WTC11 (cell line): Measurements from ENCODE around the gene LRP1. TPM values are rescaled to one million over a fixed set of nuclear protein-coding genes. Genes with fewer than 3 reads are reported as not detected.
A peak's percentile ranks its signal among the peaks of the same experiment; 100 is the strongest.

Experiments used
- ATAC-seq: fragments of 200-7000 bp; cut with Tn5 transposase; 2 replicates; pipeline ENCODE4 v1.10.0; 2021; ENCODE audit warnings: mild to moderate bottlenecking, moderate library complexity
- CTCF ChIA-PET: fragments of 300-600 bp; sonication (Branson Sonifier 250); formaldehyde crosslinking; loops from one replicate; lab custom pipeline; 2021; ENCODE audit warnings: antibody characterized with exemption; lab: Charles Lee
- POLR2A ChIA-PET: fragments of 350-600 bp; sonication (Branson Sonifier 250); formaldehyde crosslinking; loops from one replicate; lab custom pipeline; 2021; ENCODE audit warnings: antibody characterized with exemption; lab: Charles Lee
- DNase-seq: peaks from one replicate; pipeline ENCODE4 v3.0.0; 2021; ENCODE audit warnings: low spot score
- H3K27ac Mint-ChIP-seq: 2 replicates; pipeline ENCODE4 v1.8.0; 2021; ENCODE audit warnings: mixed read lengths
- H3K27me3 Mint-ChIP-seq: 2 replicates; pipeline ENCODE4 v1.8.0; 2021; ENCODE audit warnings: low read depth, mild to moderate bottlenecking, moderate library complexity, mixed read lengths
- H3K36me3 Mint-ChIP-seq: 2 replicates; pipeline ENCODE4 v1.8.0; 2021; ENCODE audit warnings: mixed read lengths
- H3K4me1 Mint-ChIP-seq: 2 replicates; pipeline ENCODE4 v1.8.0; 2022; ENCODE audit warnings: mixed read lengths
- H3K4me3 Mint-ChIP-seq: 2 replicates; pipeline ENCODE4 v1.8.0; 2021; ENCODE audit warnings: mild to moderate bottlenecking, moderate library complexity, mixed read lengths
- H3K9me3 Mint-ChIP-seq: 2 replicates; pipeline ENCODE4 v1.8.0; 2021; ENCODE audit warnings: mixed read lengths
- CBFB ChIP-seq: sonication (generic); formaldehyde crosslinking; IDR thresholded peaks from 2 replicates; pipeline ENCODE4 v1.8.1; 2022; ENCODE audit warnings: mild to moderate bottlenecking, low read depth, missing genetic modification reagents
- CREB1 ChIP-seq: sonication (generic); formaldehyde crosslinking; IDR thresholded peaks from 2 replicates; pipeline ENCODE4 v1.8.0; 2023; ENCODE audit warnings: mild to moderate bottlenecking, missing genetic modification reagents
- FOXJ3 ChIP-seq: sonication (generic); formaldehyde crosslinking; IDR thresholded peaks from 2 replicates; pipeline ENCODE4 v1.9.0; 2021; ENCODE audit warnings: missing genetic modification reagents, mild to moderate bottlenecking, borderline replicate concordance
- FOXP1 ChIP-seq: sonication (generic); formaldehyde crosslinking; IDR thresholded peaks from 2 replicates; pipeline ENCODE4 v1.8.0; 2022; ENCODE audit warnings: missing genetic modification reagents, mild to moderate bottlenecking, moderate library complexity, borderline replicate concordance
- GABPB1 ChIP-seq: sonication (generic); formaldehyde crosslinking; IDR thresholded peaks from 2 replicates; pipeline ENCODE4 v1.8.1; 2023; ENCODE audit warnings: mild to moderate bottlenecking, missing genetic modification reagents
- NFE2L1 ChIP-seq: sonication (generic); formaldehyde crosslinking; IDR thresholded peaks from 2 replicates; pipeline ENCODE4 v1.8.1; 2023; ENCODE audit warnings: missing genetic modification reagents
- NR2C2 ChIP-seq: sonication (generic); formaldehyde crosslinking; IDR thresholded peaks from 2 replicates; pipeline ENCODE4 v1.8.0; 2022; ENCODE audit warnings: mild to moderate bottlenecking, missing genetic modification reagents
- SMAD4 ChIP-seq: sonication (generic); formaldehyde crosslinking; IDR thresholded peaks from 2 replicates; pipeline ENCODE4 v1.8.0; 2022; ENCODE audit warnings: mild to moderate bottlenecking, missing genetic modification reagents
- SOX15 ChIP-seq: fragments of 250-450 bp; sonication (Bioruptor Pico); IDR thresholded peaks from 2 replicates; pipeline ENCODE4 v1.9.0; 2021; ENCODE audit warnings: mild to moderate bottlenecking
- ZBTB21 ChIP-seq: sonication (generic); formaldehyde crosslinking; IDR thresholded peaks from 2 replicates; pipeline ENCODE4 v1.8.1; 2023; ENCODE audit warnings: mild to moderate bottlenecking, missing genetic modification reagents, borderline replicate concordance
- ZNF121 ChIP-seq: sonication (generic); formaldehyde crosslinking; IDR thresholded peaks from 2 replicates; pipeline ENCODE4 v1.8.0; 2023; ENCODE audit warnings: missing genetic modification reagents
- ZNF317 ChIP-seq: sonication (generic); formaldehyde crosslinking; IDR thresholded peaks from 2 replicates; pipeline ENCODE4 v1.8.1; 2023; ENCODE audit warnings: low read depth, mild to moderate bottlenecking, moderate library complexity, missing genetic modification reagents, borderline replicate concordance
- ZNF423 ChIP-seq: fragments of 250-450 bp; sonication (Bioruptor Pico); IDR thresholded peaks from 2 replicates; pipeline ENCODE4 v2.1.2; 2022; ENCODE audit warnings: mild to moderate bottlenecking, moderate library complexity
- total RNA-seq: library from RNA; stranded (reverse); gene quantifications from 3 replicates; pipeline ENCODE4 v1.2.3, GENCODE V29; 2021
- TF ChIP-seq, protein P1 (sequence below): fragments of 250-450 bp; sonication (Bioruptor Pico); IDR thresholded peaks from 2 replicates; pipeline ENCODE4 v1.9.0; 2021; ENCODE audit warnings: mild to moderate bottlenecking
- TF ChIP-seq, protein P2 (sequence below): sonication (generic); formaldehyde crosslinking; conservative IDR thresholded peaks from 2 replicates; pipeline ENCODE4 v1.8.1; 2023; ENCODE audit warnings: mild to moderate bottlenecking, low read depth, missing genetic modification reagents, moderate library complexity
- TF ChIP-seq, protein P3 (sequence below): fragments of 200-600 bp; IDR thresholded peaks from 2 replicates; pipeline ENCODE4 v1.8.0; 2022; ENCODE audit warnings: antibody characterized with exemption

Gene LRP1
- total RNA-seq, 1 experiment from 2014 or later: 120 TPM

DNA sequence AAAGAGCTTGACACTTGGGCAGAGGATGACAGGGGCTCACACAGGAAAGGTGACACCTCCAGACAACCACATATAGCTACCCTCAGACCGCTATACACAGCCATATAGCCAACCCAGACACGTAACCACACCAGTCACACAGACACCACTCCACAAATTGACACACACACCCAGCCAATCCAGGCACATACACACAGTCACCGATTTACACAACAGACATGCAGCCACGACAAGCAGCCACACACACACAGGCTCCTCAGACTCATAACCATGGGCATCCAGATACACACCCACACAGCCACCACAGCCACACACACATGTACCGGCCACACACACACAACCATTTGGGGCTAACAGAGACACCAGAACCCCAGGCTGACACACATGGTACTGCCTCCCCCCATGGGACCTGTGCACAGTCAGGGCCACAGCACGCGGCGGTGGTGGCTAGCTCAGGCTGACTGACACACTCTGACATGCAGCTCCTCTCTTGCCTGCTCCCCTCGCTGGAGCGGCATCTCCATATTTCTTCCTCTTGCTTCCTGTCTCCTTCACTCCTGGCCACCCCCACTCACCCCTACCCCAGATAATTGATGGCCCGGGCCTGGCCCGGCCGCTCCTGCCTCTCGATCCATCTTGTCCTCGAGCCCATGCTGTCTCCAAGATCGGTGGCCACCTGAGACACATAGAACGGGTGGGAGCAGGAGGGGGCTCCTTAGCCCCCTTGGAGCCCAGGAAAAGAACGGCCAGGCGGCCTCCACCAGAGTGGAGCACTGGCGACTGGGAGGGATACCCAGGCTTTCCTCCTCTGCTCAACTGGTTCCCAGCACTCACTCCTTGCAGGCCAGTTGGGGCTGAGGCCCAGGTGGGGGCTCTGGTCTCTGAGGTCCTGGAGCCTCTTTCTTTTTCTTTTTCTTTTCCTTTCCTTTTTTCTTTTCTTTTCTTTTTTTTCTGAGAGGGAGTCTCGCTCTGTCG, 95.2 kb downstream of the LRP1 start:
- Mint-ChIP-seq H3K36me3 (no peaks in the 10 kb centered on the region), H3K9me3 (no peaks in the 10 kb centered on the region), H3K27ac (no peak overlapping the region), H3K4me3 (no peak overlapping the region), H3K4me1 (peaks cover 59% of the 10 kb centered on the region), H3K27me3 (peaks cover 93% of the 10 kb centered on the region)
- no peak for TF ChIP-seq ZNF423 (CRISPR knock-in tag)
- no peak for TF ChIP-seq SMAD4 (CRISPR knock-in tag)
- TF ChIP-seq NFE2L1 (CRISPR knock-in tag): no peak
- TF ChIP-seq FOXJ3 (CRISPR knock-in tag): no peak
- TF ChIP-seq, protein P1, sequence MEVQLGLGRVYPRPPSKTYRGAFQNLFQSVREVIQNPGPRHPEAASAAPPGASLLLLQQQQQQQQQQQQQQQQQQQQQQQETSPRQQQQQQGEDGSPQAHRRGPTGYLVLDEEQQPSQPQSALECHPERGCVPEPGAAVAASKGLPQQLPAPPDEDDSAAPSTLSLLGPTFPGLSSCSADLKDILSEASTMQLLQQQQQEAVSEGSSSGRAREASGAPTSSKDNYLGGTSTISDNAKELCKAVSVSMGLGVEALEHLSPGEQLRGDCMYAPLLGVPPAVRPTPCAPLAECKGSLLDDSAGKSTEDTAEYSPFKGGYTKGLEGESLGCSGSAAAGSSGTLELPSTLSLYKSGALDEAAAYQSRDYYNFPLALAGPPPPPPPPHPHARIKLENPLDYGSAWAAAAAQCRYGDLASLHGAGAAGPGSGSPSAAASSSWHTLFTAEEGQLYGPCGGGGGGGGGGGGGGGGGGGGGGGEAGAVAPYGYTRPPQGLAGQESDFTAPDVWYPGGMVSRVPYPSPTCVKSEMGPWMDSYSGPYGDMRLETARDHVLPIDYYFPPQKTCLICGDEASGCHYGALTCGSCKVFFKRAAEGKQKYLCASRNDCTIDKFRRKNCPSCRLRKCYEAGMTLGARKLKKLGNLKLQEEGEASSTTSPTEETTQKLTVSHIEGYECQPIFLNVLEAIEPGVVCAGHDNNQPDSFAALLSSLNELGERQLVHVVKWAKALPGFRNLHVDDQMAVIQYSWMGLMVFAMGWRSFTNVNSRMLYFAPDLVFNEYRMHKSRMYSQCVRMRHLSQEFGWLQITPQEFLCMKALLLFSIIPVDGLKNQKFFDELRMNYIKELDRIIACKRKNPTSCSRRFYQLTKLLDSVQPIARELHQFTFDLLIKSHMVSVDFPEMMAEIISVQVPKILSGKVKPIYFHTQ (CRISPR knock-in tag): no peak
- no peak for TF ChIP-seq CBFB (CRISPR knock-in tag)
- TF ChIP-seq, protein P2, sequence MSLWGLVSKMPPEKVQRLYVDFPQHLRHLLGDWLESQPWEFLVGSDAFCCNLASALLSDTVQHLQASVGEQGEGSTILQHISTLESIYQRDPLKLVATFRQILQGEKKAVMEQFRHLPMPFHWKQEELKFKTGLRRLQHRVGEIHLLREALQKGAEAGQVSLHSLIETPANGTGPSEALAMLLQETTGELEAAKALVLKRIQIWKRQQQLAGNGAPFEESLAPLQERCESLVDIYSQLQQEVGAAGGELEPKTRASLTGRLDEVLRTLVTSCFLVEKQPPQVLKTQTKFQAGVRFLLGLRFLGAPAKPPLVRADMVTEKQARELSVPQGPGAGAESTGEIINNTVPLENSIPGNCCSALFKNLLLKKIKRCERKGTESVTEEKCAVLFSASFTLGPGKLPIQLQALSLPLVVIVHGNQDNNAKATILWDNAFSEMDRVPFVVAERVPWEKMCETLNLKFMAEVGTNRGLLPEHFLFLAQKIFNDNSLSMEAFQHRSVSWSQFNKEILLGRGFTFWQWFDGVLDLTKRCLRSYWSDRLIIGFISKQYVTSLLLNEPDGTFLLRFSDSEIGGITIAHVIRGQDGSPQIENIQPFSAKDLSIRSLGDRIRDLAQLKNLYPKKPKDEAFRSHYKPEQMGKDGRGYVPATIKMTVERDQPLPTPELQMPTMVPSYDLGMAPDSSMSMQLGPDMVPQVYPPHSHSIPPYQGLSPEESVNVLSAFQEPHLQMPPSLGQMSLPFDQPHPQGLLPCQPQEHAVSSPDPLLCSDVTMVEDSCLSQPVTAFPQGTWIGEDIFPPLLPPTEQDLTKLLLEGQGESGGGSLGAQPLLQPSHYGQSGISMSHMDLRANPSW: no peak
- no peak for TF ChIP-seq GABPB1 (CRISPR knock-in tag)
- TF ChIP-seq ZBTB21 (CRISPR knock-in tag): no peak
- TF ChIP-seq, protein P3, sequence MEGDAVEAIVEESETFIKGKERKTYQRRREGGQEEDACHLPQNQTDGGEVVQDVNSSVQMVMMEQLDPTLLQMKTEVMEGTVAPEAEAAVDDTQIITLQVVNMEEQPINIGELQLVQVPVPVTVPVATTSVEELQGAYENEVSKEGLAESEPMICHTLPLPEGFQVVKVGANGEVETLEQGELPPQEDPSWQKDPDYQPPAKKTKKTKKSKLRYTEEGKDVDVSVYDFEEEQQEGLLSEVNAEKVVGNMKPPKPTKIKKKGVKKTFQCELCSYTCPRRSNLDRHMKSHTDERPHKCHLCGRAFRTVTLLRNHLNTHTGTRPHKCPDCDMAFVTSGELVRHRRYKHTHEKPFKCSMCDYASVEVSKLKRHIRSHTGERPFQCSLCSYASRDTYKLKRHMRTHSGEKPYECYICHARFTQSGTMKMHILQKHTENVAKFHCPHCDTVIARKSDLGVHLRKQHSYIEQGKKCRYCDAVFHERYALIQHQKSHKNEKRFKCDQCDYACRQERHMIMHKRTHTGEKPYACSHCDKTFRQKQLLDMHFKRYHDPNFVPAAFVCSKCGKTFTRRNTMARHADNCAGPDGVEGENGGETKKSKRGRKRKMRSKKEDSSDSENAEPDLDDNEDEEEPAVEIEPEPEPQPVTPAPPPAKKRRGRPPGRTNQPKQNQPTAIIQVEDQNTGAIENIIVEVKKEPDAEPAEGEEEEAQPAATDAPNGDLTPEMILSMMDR: no peak
- TF ChIP-seq SOX15 (CRISPR knock-in tag): no peak
- no peak for ATAC-seq
- CTCF ChIA-PET: interaction anchor here (0.6 to 10.4 kb wide), 11 partner anchors 9 to 237 kb away, joined by 3 to 660 read pairs (median 9); partner anchors contain the start of genes GLI1, INHBE, NEMP1 and NXPH4
- POLR2A ChIA-PET: interaction anchor here (1.5 to 7.6 kb wide), 2 partner anchors 10 to 16 kb away, joined by 8 to 97 read pairs; a partner anchor contains a TSS
- DNase-seq: no peak

DNA sequence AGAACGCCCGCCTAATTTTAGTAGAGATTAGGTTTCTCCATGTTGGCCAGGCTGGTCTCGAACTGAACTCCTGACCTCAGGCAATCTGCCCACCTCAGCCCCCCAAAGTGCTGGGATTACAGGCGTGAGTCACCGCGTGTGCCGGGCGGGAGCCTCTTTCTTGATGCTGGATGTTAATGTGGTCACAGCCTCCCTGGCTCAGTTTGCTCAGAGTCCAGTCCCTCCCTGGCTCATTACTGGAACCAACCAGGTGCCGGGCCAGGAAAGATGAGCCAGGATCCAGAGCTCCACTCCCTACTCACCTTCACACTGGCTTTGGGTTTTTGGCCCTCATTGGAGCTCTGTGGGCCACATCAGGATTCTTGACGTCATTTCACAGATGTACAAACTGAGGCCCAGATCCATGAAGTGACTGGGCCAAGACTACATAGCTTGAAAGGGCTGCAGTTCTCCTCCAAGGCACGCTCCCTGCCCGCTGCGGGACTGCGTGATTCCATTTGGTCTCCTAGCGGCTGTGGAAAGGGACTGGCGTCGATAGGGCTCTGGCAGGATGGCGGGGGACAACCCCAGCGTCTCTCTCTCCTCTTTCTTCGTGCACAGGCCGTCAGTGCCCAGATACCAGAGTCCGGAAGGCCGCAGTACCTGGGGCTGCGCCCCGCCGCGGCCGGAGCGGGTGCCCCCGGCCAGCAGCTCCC, 96.1 kb downstream of the LRP1 start:
- ChIA-PET POLR2A (interaction anchor here (1.5 to 7.6 kb wide), 2 partner anchors 11 to 15 kb away, joined by 8 to 97 read pairs; a partner anchor contains a TSS), CTCF (interaction anchor here (0.6 to 10.4 kb wide), 28 partner anchors 9 to 520 kb away, joined by 3 to 660 read pairs (median 5); partner anchors contain the start of genes GLI1, INHBE, LRP1 and NEMP1)
- 0 out of 2 replicates have a peak overlapping the region, but pooled peaks have one; percentile 12 for H3K4me3 Mint-ChIP-seq

More for the DNA sequence above, 96.1 kb downstream of the LRP1 start:
- peaks cover 92% of the 10 kb centered on the region for H3K27me3 Mint-ChIP-seq
- no peak for DNase-seq
- H3K9me3 Mint-ChIP-seq: no peaks in the 10 kb centered on the region
- TF ChIP-seq ZNF317 (CRISPR knock-in tag) (0 out of 2 replicates have a peak, but pooled peaks have one; percentile 12), ZNF121 (CRISPR knock-in tag) (no peak), NR2C2 (CRISPR knock-in tag) (no peak), FOXP1 (peak; percentile 87), CREB1 (no peak), NFE2L1 (CRISPR knock-in tag) (0 out of 2 replicates have a peak, but pooled peaks have one; percentile 47)
- TF ChIP-seq, all 79 proteins: peak for 3
- Mint-ChIP-seq H3K36me3 (no peaks in the 10 kb centered on the region), H3K27ac (no peak overlapping the region), H3K4me1 (peaks cover 64% of the 10 kb centered on the region)
- ATAC-seq: no peak
